ENCODE measurements around the gene CTPS1. TPM values are rescaled to one million over a fixed set of nuclear protein-coding genes. Genes with fewer than 3 reads are reported as not detected.

CTPS1 gene
- total RNA-seq, 1 experiment from 2014 or later: 73.4 TPM

GRCh38 chr1:40989066-40989465 is 9.6 kb downstream of the CTPS1 start:
- POLR2A ChIA-PET: no interaction called here
- CTCF ChIA-PET: no interaction called here
- H3K4me3 Mint-ChIP-seq: no peak overlapping the region

DNA sequence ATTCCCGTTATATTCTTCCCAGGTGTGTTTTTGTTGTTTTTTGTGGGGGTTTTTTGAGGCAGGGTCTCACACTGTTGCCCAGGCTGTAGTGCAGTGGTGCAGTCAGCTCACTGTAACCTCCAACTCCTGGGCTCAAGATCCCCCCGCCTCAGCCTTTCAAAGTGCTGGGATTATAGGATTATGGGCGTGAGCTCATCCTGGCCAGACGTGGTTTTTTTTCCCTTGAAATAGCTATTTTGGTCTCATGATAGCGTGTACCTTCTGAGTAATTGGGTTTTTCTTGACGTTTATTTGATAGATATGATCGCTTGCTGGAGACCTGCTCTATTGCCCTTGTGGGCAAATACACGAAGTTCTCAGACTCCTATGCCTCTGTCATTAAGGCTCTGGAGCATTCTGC is 17.6 kb downstream of the CTPS1 start:
- Mint-ChIP-seq H3K4me3 (no peak overlapping the region), H3K36me3 (peaks cover 78% of the 10 kb centered on the region), H3K4me1 (no peaks in the 10 kb centered on the region), H3K9me3 (no peaks in the 10 kb centered on the region), H3K27ac (no peak overlapping the region), H3K27me3 (ENCODE audit: low read depth) (no peaks in the 10 kb centered on the region)
- DNase-seq (ENCODE audit: low spot score) (no peak), ATAC-seq (no peak)
- POLR2A ChIA-PET: interaction anchor here (0.6 kb wide), 1 partner anchor 413 kb away, joined by 3 read pairs; no protein-coding TSS in a partner anchor
- CTCF ChIA-PET: no interaction called here
- TF ChIP-seq, protein P1, sequence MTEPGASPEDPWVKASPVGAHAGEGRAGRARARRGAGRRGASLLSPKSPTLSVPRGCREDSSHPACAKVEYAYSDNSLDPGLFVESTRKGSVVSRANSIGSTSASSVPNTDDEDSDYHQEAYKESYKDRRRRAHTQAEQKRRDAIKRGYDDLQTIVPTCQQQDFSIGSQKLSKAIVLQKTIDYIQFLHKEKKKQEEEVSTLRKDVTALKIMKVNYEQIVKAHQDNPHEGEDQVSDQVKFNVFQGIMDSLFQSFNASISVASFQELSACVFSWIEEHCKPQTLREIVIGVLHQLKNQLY (CRISPR knock-in tag; IDR thresholded peaks at IDR 0.05): no peak
- TF ChIP-seq ZNF416 (CRISPR knock-in tag; IDR thresholded peaks at IDR 0.05): no peak
- no peak for TF ChIP-seq RELA (CRISPR knock-in tag; IDR thresholded peaks at IDR 0.05; ENCODE audit: borderline replicate concordance)
- TF ChIP-seq FOXK1 (CRISPR knock-in tag; IDR thresholded peaks at IDR 0.05): no peak
- no peak for TF ChIP-seq ETV6 (CRISPR knock-in tag; IDR thresholded peaks at IDR 0.05)
- no peak for TF ChIP-seq ZNF281 (CRISPR knock-in tag; IDR thresholded peaks at IDR 0.05)
- TF ChIP-seq ELF4 (CRISPR knock-in tag; IDR thresholded peaks at IDR 0.05; ENCODE audit: low read depth): no peak
- TF ChIP-seq AR (CRISPR knock-in tag; IDR thresholded peaks at IDR 0.05): no peak
- TF ChIP-seq, protein P2, sequence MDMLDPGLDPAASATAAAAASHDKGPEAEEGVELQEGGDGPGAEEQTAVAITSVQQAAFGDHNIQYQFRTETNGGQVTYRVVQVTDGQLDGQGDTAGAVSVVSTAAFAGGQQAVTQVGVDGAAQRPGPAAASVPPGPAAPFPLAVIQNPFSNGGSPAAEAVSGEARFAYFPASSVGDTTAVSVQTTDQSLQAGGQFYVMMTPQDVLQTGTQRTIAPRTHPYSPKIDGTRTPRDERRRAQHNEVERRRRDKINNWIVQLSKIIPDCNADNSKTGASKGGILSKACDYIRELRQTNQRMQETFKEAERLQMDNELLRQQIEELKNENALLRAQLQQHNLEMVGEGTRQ (CRISPR knock-in tag; IDR thresholded peaks at IDR 0.05): no peak

More at GRCh38 chr1:40989066-40989465, 9.6 kb downstream of the CTPS1 start:
- DNase-seq (ENCODE audit: low spot score): no peak
- peaks cover 95% of the 10 kb centered on the region for H3K36me3 Mint-ChIP-seq
- TF ChIP-seq SMAD3 (CRISPR knock-in tag; IDR thresholded peaks at IDR 0.05; ENCODE audit: borderline replicate concordance): no peak
- no peak for TF ChIP-seq CBFB (CRISPR knock-in tag; IDR thresholded peaks at IDR 0.05; ENCODE audit: low read depth)
- TF ChIP-seq PRRX2 (CRISPR knock-in tag; IDR thresholded peaks at IDR 0.05): no peak
- TF ChIP-seq MYBL2 (CRISPR knock-in tag; IDR thresholded peaks at IDR 0.05): no peak
- no peak for TF ChIP-seq TP53 (CRISPR knock-in tag; IDR thresholded peaks at IDR 0.05)
- TF ChIP-seq NR2C2 (CRISPR knock-in tag; IDR thresholded peaks at IDR 0.05): no peak
- no peak for TF ChIP-seq ZNF512 (CRISPR knock-in tag; IDR thresholded peaks at IDR 0.05; ENCODE audit: borderline replicate concordance)
- TF ChIP-seq, protein P3, sequence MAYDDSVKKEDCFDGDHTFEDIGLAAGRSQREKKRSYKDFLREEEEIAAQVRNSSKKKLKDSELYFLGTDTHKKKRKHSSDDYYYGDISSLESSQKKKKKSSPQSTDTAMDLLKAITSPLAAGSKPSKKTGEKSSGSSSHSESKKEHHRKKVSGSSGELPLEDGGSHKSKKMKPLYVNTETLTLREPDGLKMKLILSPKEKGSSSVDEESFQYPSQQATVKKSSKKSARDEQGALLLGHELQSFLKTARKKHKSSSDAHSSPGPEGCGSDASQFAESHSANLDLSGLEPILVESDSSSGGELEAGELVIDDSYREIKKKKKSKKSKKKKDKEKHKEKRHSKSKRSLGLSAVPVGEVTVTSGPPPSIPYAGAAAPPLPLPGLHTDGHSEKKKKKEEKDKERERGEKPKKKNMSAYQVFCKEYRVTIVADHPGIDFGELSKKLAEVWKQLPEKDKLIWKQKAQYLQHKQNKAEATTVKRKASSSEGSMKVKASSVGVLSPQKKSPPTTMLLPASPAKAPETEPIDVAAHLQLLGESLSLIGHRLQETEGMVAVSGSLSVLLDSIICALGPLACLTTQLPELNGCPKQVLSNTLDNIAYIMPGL (CRISPR knock-in tag; IDR thresholded peaks at IDR 0.05): no peak
- TF ChIP-seq, protein P4, sequence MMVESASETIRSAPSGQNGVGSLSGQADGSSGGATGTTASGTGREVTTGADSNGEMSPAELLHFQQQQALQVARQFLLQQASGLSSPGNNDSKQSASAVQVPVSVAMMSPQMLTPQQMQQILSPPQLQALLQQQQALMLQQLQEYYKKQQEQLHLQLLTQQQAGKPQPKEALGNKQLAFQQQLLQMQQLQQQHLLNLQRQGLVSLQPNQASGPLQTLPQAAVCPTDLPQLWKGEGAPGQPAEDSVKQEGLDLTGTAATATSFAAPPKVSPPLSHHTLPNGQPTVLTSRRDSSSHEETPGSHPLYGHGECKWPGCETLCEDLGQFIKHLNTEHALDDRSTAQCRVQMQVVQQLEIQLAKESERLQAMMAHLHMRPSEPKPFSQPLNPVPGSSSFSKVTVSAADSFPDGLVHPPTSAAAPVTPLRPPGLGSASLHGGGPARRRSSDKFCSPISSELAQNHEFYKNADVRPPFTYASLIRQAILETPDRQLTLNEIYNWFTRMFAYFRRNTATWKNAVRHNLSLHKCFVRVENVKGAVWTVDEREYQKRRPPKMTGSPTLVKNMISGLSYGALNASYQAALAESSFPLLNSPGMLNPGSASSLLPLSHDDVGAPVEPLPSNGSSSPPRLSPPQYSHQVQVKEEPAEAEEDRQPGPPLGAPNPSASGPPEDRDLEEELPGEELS (CRISPR knock-in tag; IDR thresholded peaks at IDR 0.05): no peak
- TF ChIP-seq, protein P2 (CRISPR knock-in tag; IDR thresholded peaks at IDR 0.05): no peak
- no peak for TF ChIP-seq RELA (CRISPR knock-in tag; IDR thresholded peaks at IDR 0.05; ENCODE audit: borderline replicate concordance)
- TF ChIP-seq, protein P1 (CRISPR knock-in tag; IDR thresholded peaks at IDR 0.05): no peak
- no peaks in the 10 kb centered on the region for H3K27me3 Mint-ChIP-seq (ENCODE audit: low read depth)
- H3K4me1 Mint-ChIP-seq: no peaks in the 10 kb centered on the region
- no peaks in the 10 kb centered on the region for H3K9me3 Mint-ChIP-seq
- H3K27ac Mint-ChIP-seq: no peak overlapping the region
- no peak for ATAC-seq
